Measurements from ENCODE around the gene BICD1.

BICD1 gene

GRCh38 chr12:32100361-32100760 is 6.3 kb upstream of the BICD1 start:
- TF ChIP-seq CTCF (IDR thresholded peaks at IDR 0.05; ENCODE audit: poor library complexity, severe bottlenecking), result no peak
- H3K36me3 ChIP-seq (ENCODE audit: low read depth), result no peaks in the 10 kb centered on the region
- DNase-seq (ENCODE audit: low spot score), result no peak
- no peaks in the 10 kb centered on the region for H3K4me1 ChIP-seq (ENCODE audit: insufficient read depth, poor library complexity, severe bottlenecking)
- no peak overlapping the region for H3K27ac ChIP-seq (ENCODE audit: poor library complexity, severe bottlenecking)
- no peak for ATAC-seq (ENCODE audit: low read depth)
- H3K4me3 ChIP-seq (ENCODE audit: severe bottlenecking), result no peak overlapping the region
- H3K9me3 ChIP-seq (ENCODE audit: severe bottlenecking), result no peaks in the 10 kb centered on the region
- no peaks in the 10 kb centered on the region for H3K27me3 ChIP-seq (ENCODE audit: insufficient read depth, poor library complexity, severe bottlenecking)

DNA sequence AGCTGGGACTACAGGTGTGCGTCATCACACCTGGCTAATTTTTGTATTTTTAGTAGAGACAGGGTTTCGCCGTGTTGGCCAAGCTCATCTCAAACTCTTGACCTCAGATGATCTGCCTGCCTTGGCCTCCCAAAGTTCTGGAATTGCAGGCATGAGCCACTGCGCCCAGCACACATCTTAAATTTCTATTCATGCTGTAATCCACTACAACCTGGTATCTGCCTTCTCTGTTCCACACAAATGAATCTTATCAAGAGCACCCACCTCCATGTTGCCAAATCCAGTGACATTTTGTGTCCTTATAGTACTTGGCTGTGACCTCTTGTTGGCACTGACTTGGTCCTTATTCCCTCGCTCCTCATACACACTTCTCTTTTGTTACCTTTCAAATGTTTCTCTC is 5.8 kb upstream of the BICD1 start:
- Histone ChIP-seq H3K9me3 (ENCODE audit: severe bottlenecking) (no peaks in the 10 kb centered on the region), H3K27ac (ENCODE audit: poor library complexity, severe bottlenecking) (no peak overlapping the region), H3K27me3 (ENCODE audit: insufficient read depth, poor library complexity, severe bottlenecking) (no peaks in the 10 kb centered on the region), H3K4me3 (ENCODE audit: severe bottlenecking) (no peak overlapping the region), H3K36me3 (ENCODE audit: low read depth) (no peaks in the 10 kb centered on the region), H3K4me1 (ENCODE audit: insufficient read depth, poor library complexity, severe bottlenecking) (no peaks in the 10 kb centered on the region)
- ATAC-seq (ENCODE audit: low read depth) (no peak), DNase-seq (ENCODE audit: low spot score) (no peak)
- TF ChIP-seq CTCF (IDR thresholded peaks at IDR 0.05; ENCODE audit: poor library complexity, severe bottlenecking), result no peak

GRCh38 chr12:32102234-32102633 is 4.4 kb upstream of the BICD1 start:
- TF ChIP-seq CTCF (IDR thresholded peaks at IDR 0.05; ENCODE audit: poor library complexity, severe bottlenecking), result no peak
- ATAC-seq (ENCODE audit: low read depth), result no peak
- Histone ChIP-seq H3K27me3 (ENCODE audit: insufficient read depth, poor library complexity, severe bottlenecking) (no peaks in the 10 kb centered on the region), H3K4me3 (ENCODE audit: severe bottlenecking) (no peak overlapping the region), H3K4me1 (ENCODE audit: insufficient read depth, poor library complexity, severe bottlenecking) (no peaks in the 10 kb centered on the region), H3K9me3 (ENCODE audit: severe bottlenecking) (no peaks in the 10 kb centered on the region), H3K27ac (ENCODE audit: poor library complexity, severe bottlenecking) (no peak overlapping the region), H3K36me3 (ENCODE audit: low read depth) (no peaks in the 10 kb centered on the region)
- no peak for DNase-seq (ENCODE audit: low spot score)

- ATAC-seq (ENCODE audit: low read depth), result no peak
- Histone ChIP-seq H3K4me3 (ENCODE audit: severe bottlenecking) (no peak overlapping the region), H3K27me3 (ENCODE audit: insufficient read depth, poor library complexity, severe bottlenecking) (no peaks in the 10 kb centered on the region), H3K27ac (ENCODE audit: poor library complexity, severe bottlenecking) (no peak overlapping the region), H3K36me3 (ENCODE audit: low read depth) (peaks cover 9% of the 10 kb centered on the region), H3K4me1 (ENCODE audit: insufficient read depth, poor library complexity, severe bottlenecking) (peaks cover 14% of the 10 kb centered on the region), H3K9me3 (ENCODE audit: severe bottlenecking) (no peaks in the 10 kb centered on the region)
- no peak for DNase-seq (ENCODE audit: low spot score)
- TF ChIP-seq CTCF (IDR thresholded peaks at IDR 0.05; ENCODE audit: poor library complexity, severe bottlenecking), result no peak
Observed at GRCh38 chr12:32104572-32105355, 1.9 kb upstream of the BICD1 start.

DNA sequence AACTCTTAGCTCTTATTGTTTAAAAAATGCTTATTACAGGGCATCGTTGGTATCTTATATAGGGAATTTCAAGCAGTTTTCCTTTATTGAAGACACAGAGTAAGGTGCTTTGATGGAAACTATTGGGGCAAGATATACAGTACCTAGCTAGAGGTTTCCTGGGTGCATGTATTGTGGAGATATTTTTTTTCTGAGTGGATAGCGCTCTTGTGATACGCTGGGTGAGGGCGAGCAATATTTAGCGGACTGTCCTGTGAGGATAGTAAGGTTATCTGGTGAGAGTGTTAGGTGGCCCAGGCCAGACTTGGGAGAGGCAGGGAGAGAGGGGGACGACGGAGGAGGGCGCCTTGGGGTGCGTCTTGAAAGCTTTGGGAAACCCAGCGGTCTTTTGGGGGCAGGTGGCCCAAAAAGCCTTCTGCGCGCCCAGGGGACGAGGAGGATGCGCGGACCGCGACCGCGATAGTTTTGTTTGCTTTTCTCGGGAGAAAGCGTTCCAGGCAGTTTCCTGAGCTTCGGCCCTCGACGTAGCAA is 596 bp upstream of the BICD1 start:
- TF ChIP-seq CTCF (IDR thresholded peaks at IDR 0.05; ENCODE audit: poor library complexity, severe bottlenecking), result no peak
- no peak for ATAC-seq (ENCODE audit: low read depth)

More for the DNA sequence above, 596 bp upstream of the BICD1 start:
- Histone ChIP-seq H3K4me3 (ENCODE audit: severe bottlenecking) (peak overlapping the region; percentile 61), H3K27me3 (ENCODE audit: insufficient read depth, poor library complexity, severe bottlenecking) (no peaks in the 10 kb centered on the region), H3K9me3 (ENCODE audit: severe bottlenecking) (no peaks in the 10 kb centered on the region), H3K4me1 (ENCODE audit: insufficient read depth, poor library complexity, severe bottlenecking) (peaks cover 20% of the 10 kb centered on the region), H3K36me3 (ENCODE audit: low read depth) (peaks cover 17% of the 10 kb centered on the region), H3K27ac (ENCODE audit: poor library complexity, severe bottlenecking) (peak overlapping the region; percentile 75)
- DNase-seq (ENCODE audit: low spot score), result no peak
